Measurements from ENCODE around the gene ZNF629.

Gene ZNF629

DNA sequence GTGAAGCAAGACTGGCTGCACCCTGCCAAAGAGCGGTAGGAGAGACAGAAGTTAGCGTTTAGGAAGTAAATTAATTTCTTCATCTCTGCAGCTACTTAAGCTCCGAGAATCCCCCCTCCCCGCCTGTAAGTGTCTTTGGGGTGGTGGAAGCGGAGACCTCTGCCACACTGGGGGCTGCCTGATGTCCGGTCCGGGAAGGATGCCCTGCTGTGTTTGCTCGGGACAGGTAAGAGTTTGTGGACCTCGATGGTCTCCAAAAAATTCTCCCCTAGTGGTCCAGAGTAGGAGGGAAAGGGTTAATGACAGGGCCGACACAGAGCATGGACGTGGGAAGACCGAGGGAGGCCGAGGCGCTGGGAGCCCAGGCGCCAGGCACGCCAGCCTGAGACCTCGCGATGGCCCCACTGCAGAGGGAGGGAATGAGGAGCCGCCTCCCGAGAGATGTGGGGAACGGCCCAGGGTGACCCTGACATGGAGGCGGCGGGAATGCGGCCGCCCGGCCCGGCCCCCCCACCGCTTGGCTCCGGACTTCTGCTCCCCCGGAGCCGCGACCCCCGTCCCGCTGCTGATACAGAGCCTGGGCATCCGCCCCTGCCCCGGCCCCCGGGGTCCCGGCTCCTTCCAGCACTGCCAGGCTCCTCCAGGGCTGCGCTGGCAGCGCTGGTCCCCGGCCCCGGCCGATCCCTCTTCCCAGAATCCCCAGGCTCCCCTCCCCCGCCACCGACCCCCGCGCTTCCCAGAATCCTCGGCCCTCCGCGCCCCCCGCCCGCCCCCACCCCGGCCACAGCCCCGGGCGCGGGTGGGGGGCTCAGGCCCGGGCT, 680 bp downstream of the ZNF629 start:
- DNase-seq (ENCODE audit: low spot score): peak; percentile 39

DNA sequence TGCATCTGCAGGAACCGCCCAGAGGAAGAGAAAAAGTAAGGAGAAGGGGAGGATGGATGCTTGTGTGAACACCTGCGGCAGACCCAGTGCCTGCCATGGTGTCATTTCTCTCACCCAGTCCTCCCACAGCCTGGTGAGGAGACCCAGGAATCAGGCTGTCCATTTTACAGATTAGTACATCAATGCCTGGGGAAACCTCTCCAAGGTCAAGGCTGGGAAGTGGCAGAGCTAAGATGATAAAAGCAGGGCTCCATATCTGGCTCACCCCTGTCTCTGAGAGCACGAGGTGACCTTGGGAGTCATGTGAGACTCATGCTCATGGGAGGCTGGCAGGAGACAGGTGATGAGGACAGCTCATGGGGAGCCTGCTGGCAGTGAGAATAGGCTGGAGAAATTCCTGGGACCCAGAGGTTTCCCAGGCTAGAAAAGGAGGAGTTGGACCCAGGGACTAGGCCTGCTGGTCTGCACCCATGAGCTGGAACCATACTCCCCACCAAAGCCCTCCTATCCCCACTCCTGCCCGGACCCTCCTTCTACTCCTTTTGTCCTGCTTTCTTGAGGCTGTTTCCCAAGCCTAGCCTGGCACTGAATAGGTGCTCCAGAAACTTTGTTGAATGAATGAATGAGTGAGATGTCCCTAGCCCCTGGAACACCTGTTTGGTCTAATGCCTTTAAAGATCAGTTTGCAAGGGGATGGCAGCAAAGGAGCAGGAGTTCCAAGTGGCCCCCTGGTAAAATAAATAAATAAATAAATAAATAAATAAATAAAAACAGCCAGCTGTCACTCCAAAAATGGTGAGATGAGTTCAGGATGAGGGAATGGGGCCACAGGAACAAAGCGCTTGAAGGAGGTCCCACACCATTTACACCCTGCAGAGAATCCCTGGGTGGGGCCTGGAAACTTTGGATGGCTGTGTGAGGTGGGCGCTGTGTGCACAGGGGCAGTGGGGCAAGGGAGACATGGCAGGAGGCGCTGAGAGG, 1.6 kb downstream of the ZNF629 start:
- DNase-seq (ENCODE audit: low spot score): no peak

DNA sequence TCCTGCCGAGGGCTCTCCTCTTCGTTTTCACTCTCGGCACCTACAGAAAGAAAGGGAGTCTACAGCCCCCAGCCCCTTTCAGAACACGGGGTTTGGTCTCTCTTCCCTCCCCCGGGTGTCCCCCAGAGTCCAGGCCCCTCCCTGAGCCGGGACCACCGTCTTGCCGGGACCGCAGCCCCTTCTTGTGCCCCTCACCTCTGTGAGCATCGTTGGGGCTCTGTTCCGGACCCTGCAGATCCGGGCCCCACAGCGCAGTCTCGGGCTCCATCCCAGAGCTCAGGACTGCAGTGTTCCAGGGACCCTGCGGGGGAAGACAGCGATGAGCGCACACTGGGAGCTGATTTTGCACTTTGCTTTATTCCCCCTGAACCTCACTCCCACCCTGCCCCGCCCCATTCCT, 2.8 kb downstream of the ZNF629 start:
- no peak for DNase-seq (ENCODE audit: low spot score)

DNA sequence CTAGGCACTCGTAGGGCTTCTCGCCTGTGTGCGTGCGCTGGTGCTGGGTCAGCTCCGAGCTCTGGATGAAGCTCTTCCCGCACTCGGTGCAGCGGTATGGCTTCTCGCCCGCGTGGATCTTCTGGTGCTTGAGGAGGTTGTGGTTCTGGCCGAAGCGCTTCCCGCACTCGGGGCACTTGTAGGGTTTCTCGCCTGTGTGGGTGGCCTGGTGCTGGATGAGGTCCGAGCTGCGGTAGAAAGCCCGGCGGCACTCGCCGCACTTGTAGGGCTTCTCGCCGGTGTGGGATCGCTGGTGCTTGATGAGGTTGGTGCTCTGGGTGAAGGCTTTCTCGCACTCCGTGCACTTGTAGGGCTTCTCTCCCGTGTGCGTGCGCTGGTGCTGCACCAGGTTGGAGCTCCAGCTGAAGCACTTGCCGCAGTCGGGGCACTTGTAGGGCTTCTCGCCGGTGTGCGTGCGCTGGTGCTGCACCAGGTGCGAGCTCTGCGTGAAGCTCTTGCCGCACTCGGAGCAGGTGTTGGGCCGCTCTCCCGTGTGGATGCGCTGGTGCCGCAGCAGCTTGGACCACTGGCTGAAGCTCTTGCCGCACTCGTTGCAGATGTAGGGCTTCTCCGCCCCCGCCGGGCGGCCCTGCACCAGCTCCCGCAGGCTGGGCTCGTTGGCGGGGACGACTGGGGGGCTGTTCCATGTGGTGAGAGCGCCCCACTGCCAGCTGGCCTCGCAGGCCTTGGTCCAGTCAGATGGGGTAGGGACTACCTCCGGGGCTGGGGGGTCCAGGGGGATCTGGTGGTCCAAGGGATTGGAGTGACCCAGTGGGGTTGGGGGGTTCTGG, 3.5 kb downstream of the ZNF629 start:
- DNase-seq (ENCODE audit: low spot score): no peak

DNA sequence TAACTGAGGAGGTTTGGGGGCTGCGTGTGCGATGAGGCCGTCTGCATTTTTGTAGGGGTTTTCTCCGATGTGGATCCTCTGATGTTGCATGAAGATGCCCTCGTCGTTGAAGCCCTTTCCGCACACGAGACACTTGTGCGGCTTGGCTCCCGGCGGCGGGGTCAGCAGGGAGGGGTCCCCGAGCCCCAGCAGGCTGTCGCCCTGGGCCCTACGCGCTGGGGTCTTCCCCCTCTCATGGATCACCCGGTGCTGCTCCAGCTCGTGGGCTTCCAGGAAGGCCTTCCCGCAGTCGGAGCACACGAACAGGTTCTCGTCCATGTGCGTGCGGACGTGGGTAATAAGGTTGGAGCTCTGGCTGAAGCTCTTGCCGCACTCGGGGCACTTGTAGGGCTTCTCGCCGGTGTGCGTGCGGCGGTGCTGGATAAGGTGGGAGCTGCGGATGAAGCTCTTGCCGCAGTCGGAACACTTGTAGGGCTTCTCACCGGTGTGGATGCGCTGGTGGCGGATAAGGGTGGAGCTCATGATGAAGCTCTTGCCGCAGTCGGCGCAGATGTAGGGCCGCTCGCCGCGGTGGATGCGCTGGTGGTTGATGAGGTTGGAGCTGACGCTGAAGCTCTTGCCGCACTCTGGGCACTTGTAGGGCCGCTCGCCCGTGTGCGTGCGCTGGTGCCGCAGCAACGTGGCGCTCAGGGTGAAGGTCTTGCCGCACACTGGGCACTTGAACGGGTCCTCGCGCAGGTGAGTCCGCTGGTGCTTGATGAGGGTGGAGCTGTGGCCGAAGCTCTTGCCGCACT, 4.3 kb downstream of the ZNF629 start:
- DNase-seq (ENCODE audit: low spot score): no peak

DNA sequence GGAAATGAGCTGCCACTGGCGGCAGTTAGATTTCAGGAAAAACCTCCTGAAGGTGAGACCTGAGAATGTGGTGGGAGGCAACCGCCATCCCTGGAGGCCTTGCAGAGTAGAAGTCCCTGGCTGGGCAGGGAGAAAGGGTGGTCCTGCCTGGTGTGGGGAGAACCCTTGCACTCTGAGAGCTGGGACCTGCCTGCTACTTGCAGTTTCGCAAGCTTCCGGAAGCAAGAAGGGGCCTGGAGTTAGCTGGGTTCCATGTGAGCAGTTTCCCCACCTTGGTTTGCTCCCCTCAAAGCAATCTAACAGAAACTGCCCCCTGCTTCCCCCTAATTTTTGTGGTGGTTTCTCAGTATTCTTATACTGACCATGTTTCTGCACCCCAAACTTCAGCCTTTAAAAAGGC, 6.5 kb downstream of the ZNF629 start:
- no peak for DNase-seq (ENCODE audit: low spot score)

DNA sequence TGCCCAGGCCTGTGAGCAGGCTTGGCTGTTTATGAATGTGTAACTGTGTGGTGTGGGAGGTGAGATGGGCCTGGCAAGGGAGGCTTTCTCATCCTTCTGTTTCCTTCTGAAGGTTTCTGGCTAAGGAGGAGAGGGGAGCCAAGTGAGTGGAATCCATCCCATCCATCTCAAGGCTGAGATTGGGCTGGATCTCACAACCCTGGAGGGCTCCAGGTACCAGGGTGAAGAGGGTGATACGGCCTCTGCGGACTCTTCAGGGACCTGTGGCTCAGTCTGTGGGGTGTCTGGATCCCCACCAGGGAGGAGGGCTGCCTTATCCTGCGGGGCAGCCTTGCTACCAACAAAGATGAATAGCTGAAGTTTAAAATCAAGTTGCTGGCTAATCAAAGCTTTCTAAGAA, 7.0 kb downstream of the ZNF629 start:
- DNase-seq (ENCODE audit: low spot score): no peak

DNA sequence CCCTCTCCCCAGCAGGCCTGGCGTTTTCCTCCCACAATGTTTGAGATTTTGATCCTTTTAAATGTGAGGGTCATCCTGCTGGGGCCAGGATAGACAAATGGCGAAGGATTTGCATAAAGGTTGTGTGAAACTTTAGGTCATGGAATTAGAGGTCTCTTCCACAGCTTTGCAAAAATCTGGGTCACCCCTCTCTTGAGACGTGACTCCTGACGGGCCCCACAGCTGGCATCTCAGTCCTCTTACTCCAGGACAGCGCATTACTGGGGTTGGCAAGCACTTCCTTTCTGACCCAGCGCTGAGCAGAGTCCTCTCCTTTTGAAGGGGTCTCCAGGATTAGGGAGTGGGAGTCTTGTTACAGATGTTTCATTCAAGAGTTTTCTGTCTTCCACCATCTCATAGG, 7.4 kb downstream of the ZNF629 start:
- no peak for DNase-seq (ENCODE audit: low spot score)

DNA sequence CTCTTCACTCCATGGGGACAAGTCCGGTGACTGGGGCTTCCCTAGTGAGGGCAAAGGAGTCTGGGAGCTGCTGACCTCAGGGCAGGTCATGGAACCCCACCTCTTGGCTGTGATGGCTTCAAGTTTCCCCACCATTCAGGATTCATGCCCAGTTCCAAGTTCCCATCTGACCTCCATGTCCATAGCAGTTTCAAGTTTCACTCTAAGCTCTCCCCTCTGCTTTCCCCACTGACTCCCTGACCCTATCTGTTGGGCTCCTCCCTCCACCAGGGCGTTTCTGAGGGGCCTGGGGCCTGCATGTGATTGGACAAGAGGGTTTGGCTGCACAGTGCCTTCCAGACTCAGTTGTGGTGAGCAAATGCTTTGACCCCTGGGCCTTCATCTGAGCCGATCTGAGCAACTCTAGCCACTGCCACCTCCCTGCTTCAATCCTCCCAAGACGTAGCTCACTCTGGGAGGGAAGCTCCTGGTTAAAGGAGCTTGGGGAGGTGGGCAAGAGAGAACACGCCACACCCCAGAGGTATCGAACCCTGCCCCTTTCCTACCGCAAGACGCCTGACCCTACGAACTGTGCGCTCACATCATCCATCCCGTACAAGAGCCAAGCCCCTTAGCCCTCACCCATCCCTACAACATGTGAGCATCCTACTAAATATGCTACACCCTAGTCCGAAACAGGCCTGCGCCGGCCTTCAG, 8.3 kb downstream of the ZNF629 start:
- DNase-seq (ENCODE audit: low spot score): no peak

DNA sequence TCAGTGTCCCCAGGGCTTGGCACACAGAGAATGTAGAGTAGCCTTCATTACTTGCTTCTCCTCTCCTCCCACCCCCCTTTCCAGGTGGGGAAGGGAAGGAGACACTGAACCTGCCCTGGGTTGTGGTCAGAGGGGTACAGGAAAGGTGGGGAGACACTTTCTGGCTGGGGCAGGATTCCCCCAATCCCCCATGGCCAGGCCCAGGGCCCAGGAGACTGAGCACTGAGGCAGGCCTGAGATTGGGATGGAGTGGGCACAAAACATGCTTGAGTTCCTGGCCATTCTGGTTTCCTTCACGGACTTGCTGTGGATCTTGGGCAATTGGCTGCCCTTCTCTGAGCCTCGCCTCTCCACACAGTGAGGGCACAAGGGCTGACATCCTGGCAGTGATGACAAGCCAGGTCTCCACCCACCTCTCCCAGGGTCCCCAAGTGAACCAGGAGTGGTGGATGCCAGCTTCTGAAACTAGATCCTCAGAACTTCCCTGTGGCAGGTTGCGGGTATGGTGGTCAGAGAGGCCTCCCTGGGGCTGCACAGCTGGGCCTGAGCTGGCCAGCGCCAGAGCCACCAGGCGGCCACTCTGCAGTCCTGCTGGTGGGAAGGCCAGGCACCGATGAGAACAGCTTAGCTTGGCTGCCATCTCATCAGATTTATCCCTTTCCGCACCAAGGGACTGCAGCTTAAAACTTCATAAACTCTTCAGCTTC, 9.3 kb downstream of the ZNF629 start:
- no peak for DNase-seq (ENCODE audit: low spot score)

DNA sequence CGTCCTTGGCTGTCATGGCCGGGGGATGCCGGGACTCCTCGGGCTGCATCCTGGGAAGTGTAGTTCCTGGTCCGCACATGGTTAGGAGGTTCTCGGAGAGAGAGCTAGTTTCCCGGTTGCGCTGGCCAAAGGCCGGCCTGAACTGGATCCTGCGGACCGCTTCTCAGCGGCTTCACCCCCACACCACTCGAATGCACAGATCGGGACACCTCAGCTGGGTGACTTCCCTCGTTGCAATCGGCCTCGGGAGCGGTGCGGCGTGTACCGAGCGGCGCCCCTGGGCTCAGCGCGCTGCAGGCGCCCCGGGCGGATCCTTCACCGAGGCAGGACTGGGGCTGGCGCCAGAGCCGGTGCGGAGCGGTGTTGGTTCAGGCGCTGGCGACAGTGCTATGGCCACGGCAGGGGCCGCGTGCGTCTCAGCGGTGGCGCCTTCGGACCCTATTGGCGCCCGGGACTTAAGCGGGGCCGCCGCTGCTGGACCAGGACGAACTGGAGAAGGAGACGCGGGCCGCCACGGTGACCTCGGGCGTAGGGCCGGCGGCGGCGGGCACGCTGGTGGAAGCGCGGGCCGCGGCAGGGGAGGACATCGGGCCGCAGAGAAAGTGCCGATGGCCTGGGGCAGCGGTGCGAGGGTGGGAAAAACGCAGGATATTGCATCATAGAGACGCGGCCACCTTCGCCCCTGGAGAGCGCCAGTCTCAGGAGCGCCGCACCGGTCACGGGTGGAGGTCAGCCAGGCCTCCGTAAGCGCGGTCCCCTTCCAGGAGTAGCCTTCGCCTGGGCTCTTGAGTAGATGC, 11.4 kb downstream of the ZNF629 start:
- peak; percentile 76 for DNase-seq (ENCODE audit: low spot score)

DNA sequence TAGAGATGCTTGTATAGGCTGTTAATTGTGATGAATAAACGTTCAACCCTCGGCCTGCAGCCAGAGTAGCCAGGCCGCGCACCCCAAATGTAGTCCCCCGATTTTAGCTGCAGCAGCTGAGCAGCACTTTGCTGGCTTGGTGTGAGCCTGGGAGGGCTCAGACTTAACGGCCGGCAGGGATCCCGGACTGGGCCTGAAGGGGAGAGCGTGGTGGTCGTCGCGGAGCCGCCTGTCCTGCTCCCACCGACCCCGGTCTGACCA, 11.9 kb downstream of the ZNF629 start:
- DNase-seq (ENCODE audit: low spot score): no peak

DNA sequence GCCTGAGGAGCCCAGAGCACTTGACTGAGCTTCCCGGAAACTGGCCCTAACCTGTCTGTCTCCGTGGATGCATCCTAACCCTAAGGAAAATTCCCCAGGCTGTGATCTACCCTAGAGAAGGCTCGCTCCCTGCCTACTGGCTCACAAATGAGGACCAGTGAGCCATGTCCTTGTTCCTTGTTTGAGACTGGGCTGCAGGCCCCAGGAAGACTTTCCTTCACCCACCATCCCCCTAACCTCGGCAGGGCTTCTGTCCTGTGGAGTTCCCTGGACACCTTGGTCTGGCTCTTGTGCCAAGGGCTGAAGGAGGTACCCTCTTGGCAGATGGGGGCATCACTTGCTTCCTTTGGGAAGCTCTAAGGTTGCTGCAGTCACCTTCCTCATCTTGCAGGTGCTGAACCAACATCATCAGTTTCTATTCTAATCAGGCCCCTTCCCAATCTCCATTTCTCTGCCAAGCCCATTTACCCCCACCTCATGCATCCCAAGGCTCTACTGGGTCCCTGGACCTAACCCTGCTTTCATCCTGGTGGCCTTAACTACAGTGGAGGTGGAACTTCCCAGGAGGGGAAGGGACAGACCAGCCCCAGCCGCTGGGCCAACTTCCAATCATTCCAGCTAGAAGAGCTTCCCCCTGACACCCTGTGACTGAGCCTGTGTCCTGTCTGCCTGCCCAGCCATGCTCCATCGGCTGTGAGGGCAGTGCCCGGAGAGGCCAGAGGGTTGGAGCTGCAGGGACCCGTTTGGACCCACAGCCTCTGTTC, 12.5 kb downstream of the ZNF629 start:
- DNase-seq (ENCODE audit: low spot score): no peak

DNA sequence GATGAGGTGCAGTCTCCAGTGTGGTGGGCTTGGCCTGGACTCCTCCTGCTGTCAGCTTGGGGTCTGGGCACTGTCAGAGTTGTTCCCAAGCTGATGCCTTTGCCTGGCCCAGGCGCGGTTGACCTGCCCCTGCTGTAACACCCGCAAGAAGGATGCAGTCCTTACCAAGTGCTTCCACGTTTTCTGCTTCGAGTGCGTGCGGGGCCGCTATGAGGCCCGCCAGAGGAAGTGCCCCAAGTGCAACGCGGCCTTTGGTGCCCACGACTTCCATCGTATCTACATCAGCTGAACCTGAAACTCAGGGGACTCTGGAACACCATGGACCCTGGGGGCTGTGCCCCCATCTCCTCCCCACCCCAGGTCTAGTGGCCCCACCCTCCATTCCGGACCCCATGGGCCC, 13.2 kb downstream of the ZNF629 start:
- DNase-seq (ENCODE audit: low spot score): no peak

DNA sequence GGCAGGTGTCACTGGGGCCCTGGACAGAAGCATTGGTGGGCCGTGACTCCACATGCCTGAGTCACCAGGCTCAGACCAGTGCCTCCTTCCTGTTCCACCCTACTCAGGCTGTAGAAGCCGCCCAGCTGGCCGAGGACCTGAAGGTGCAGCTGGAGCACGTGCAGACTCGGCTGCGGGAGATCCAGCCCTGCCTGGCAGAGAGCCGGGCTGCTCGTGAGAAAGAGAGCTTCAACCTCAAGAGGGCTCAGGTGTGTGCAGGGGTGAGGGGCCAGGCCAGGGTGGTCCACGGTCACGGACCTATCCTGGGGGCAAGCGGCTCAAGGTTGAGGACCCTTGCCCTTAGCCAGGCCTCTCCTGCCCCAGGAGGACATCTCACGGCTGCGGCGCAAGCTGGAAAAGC, 15.3 kb downstream of the ZNF629 start:
- no peak for DNase-seq (ENCODE audit: low spot score)

DNA sequence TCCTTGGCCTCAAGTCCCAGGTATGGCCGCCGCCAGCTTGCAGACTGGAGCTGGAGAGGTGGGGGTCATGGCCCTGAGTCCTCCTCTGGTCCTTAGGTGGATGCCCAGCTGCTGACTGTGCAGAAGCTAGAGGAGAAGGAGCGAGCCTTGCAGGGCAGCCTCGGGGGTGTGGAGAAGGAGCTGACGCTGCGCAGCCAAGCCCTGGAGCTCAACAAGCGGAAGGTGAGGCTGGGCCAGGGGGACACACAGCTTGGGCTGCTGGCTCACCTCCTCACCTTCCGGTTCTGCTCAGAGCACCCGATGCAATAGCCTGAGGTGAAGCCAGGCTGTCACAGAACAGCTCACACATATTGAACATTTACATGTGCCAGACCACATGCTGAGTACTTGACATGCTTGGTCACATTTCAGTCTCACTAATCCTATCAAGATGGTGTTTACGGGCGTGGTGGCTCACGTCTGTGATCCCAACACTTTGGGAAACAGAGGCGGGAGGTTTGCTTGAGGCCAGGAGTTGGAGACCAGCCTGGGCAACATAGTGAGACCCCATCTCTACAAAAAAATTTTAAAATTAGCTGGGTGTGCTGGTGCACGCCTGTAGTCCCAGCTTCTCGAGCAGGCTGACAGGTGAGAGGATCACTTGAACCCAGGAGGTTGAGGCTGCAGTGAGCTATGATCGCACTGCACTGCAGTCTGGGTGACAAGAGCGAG, 17.5 kb downstream of the ZNF629 start:
- DNase-seq (ENCODE audit: low spot score): no peak

DNA sequence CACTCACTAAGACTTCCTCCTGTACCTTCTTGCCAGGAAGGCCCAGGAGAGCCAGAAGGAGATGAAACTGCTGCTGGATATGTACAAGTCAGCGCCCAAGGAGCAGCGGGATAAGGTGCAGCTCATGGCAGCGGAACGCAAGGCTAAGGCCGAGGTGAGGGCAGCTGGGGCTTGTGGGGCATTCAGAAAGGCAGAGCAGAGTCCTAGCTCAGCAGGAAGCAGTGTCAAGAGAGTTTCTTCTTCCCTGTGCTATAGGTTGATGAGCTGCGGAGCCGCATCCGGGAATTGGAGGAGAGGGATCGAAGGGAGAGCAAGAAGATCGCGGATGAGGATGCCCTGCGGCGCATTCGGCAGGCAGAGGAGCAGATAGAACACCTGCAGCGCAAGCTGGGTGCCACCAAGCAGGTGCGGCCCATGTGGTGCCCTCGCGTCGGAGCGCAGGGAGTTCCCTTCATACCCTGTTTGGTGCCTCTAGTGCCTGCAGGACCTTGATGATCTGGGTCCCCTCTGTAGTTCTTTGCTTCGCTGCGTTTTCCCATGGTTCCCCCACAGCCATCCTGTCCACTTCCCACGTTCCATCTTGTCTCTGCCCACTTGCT, 18.3 kb downstream of the ZNF629 start:
- DNase-seq (ENCODE audit: low spot score): no peak

Measured in LoVo (cell line).